HepG2 (cell line): ENCODE measurements around the gene EPB41L2.

Experiments
- HNF4G ChIP-seq, 2 experiments: sonication (generic) in 1 of 2; formaldehyde crosslinking in 1 of 2; IDR thresholded peaks; 2 replicates each; pipeline versions ENCODE4 v1.4.0 to v1.6.1; 2011 to 2020; ENCODE audit warnings: borderline replicate concordance in 2 of 2, low read depth in 2 of 2, mild to moderate bottlenecking in 2 of 2, low read length in 1 of 2, missing genetic modification reagents in 1 of 2, moderate library complexity in 1 of 2
- MTA3 ChIP-seq: sonication (generic); formaldehyde crosslinking; IDR thresholded peaks from 2 replicates; pipeline ENCODE4 v1.4.0; 2020; ENCODE audit warnings: missing genetic modification reagents
- NBN ChIP-seq: fragments of 450-650 bp; conservative IDR thresholded peaks from 2 replicates; pipeline ENCODE4 v1.6.1; 2017
- SP2 ChIP-seq: sonication (generic); formaldehyde crosslinking; IDR thresholded peaks from 2 replicates; pipeline ENCODE4 v1.5.1; 2020; ENCODE audit warnings: mild to moderate bottlenecking, missing genetic modification reagents
- TF ChIP-seq, protein P1 (sequence below): sonication (generic); formaldehyde crosslinking; IDR thresholded peaks from 2 replicates; pipeline ENCODE4 v1.5.0; 2020; ENCODE audit warnings: mild to moderate bottlenecking, missing genetic modification reagents, moderate library complexity
- TF ChIP-seq, protein P2 (sequence below): sonication (generic); formaldehyde crosslinking; IDR thresholded peaks from 2 replicates; pipeline ENCODE4 v1.8.1; 2023; ENCODE audit warnings: mild to moderate bottlenecking, inconsistent platforms, moderate library complexity, missing genetic modification reagents, borderline replicate concordance
- TF ChIP-seq, protein P3 (sequence below): sonication (generic); formaldehyde crosslinking; IDR thresholded peaks from 2 replicates; pipeline ENCODE4 v1.5.1; 2020; ENCODE audit warnings: mild to moderate bottlenecking, missing genetic modification reagents, moderate library complexity
- TF ChIP-seq, protein P4 (sequence below): fragments of 450-650 bp; IDR thresholded peaks from 2 replicates; pipeline ENCODE4 v1.6.1; 2017
- TF ChIP-seq, protein P5 (sequence below): IDR thresholded peaks from 2 replicates; pipeline ENCODE4 v1.6.1; 2016

DNA sequence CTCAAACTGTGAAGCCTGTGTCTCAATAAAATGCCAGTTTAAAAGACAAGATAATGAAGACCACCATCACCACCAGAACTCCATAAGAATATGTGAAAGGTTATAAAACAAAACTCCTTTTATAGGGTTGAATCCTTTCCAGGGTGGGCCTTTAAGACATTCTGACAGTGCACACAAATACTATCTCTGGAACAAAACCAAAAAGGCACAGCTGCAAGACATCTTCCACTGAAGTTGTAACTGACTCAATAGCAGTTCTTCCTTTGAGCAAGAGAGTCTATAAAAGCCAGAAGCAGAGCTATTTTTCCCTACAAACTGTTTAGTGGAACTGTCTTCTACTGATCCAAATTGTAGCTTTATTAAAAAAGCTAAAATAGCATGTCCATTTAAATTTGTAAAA, 81.6 kb downstream of the EPB41L2 start:
- TF ChIP-seq, protein P1, sequence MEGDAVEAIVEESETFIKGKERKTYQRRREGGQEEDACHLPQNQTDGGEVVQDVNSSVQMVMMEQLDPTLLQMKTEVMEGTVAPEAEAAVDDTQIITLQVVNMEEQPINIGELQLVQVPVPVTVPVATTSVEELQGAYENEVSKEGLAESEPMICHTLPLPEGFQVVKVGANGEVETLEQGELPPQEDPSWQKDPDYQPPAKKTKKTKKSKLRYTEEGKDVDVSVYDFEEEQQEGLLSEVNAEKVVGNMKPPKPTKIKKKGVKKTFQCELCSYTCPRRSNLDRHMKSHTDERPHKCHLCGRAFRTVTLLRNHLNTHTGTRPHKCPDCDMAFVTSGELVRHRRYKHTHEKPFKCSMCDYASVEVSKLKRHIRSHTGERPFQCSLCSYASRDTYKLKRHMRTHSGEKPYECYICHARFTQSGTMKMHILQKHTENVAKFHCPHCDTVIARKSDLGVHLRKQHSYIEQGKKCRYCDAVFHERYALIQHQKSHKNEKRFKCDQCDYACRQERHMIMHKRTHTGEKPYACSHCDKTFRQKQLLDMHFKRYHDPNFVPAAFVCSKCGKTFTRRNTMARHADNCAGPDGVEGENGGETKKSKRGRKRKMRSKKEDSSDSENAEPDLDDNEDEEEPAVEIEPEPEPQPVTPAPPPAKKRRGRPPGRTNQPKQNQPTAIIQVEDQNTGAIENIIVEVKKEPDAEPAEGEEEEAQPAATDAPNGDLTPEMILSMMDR (CRISPR knock-in tag): no peak
- TF ChIP-seq MTA3 (CRISPR knock-in tag) (no peak), SP2 (CRISPR knock-in tag) (no peak), NBN (no peak), HNF4G (IDR thresholded peaks at IDR 0.05; ENCODE audit: borderline replicate concordance, low read depth, low read length) (no peak), HNF4G (CRISPR knock-in tag; IDR thresholded peaks at IDR 0.05; ENCODE audit: borderline replicate concordance, low read depth) (no peak)
- TF ChIP-seq, protein P2, sequence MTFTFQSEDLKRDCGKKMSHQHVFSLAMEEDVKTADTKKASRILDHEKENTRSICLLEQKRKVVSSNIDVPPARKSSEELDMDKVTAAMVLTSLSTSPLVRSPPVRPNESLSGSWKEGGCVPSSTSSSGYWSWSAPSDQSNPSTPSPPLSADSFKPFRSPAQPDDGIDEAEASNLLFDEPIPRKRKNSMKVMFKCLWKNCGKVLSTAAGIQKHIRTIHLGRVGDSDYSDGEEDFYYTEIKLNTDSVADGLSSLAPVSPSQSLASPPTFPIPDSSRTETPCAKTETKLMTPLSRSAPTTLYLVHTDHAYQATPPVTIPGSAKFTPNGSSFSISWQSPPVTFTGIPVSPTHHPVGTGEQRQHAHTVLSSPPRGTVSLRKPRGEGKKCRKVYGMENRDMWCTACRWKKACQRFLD (CRISPR knock-in tag): no peak
- TF ChIP-seq, protein P3, sequence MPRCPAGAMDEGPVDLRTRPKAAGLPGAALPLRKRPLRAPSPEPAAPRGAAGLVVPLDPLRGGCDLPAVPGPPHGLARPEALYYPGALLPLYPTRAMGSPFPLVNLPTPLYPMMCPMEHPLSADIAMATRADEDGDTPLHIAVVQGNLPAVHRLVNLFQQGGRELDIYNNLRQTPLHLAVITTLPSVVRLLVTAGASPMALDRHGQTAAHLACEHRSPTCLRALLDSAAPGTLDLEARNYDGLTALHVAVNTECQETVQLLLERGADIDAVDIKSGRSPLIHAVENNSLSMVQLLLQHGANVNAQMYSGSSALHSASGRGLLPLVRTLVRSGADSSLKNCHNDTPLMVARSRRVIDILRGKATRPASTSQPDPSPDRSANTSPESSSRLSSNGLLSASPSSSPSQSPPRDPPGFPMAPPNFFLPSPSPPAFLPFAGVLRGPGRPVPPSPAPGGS (CRISPR knock-in tag): no peak
- TF ChIP-seq, protein P4, sequence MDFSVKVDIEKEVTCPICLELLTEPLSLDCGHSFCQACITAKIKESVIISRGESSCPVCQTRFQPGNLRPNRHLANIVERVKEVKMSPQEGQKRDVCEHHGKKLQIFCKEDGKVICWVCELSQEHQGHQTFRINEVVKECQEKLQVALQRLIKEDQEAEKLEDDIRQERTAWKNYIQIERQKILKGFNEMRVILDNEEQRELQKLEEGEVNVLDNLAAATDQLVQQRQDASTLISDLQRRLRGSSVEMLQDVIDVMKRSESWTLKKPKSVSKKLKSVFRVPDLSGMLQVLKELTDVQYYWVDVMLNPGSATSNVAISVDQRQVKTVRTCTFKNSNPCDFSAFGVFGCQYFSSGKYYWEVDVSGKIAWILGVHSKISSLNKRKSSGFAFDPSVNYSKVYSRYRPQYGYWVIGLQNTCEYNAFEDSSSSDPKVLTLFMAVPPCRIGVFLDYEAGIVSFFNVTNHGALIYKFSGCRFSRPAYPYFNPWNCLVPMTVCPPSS: no peak
- TF ChIP-seq, protein P5, sequence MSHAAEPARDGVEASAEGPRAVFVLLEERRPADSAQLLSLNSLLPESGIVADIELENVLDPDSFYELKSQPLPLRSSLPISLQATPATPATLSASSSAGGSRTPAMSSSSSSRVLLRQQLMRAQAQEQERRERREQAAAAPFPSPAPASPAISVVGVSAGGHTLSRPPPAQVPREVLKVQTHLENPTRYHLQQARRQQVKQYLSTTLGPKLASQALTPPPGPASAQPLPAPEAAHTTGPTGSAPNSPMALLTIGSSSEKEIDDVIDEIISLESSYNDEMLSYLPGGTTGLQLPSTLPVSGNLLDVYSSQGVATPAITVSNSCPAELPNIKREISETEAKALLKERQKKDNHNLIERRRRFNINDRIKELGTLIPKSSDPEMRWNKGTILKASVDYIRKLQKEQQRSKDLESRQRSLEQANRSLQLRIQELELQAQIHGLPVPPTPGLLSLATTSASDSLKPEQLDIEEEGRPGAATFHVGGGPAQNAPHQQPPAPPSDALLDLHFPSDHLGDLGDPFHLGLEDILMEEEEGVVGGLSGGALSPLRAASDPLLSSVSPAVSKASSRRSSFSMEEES (CRISPR knock-in tag): no peak
